Mesenchymal stem cell (in vitro differentiated cells and primary cell): Measurements from ENCODE around the gene SIRPB2.

Experiments used
- DNase-seq: peaks from one replicate; pipeline ENCODE4 v3.0.0-alpha.2; 2013
- H2AFZ ChIP-seq: one replicate; pipeline ENCODE4 v1.6.1; 2013; ENCODE audit warnings: low read depth, mild to moderate bottlenecking, control low read depth, inconsistent platforms, low read length, moderate library complexity
- H2AK5ac ChIP-seq: 2 replicates; pipeline ENCODE4 v1.6.1; 2013; ENCODE audit warnings: low read length, moderate library complexity, mild to moderate bottlenecking, inconsistent platforms; ENCODE audit not compliant: severe bottlenecking
- H2BK120ac ChIP-seq: one replicate; pipeline ENCODE4 v1.6.1; 2013; ENCODE audit warnings: low read depth, mild to moderate bottlenecking, inconsistent platforms, low read length, moderate library complexity
- H2BK12ac ChIP-seq, 2 experiments: one replicate each; pipeline ENCODE4 v1.6.1; 2013; ENCODE audit warnings: inconsistent platforms in 2 of 2, low read length in 2 of 2, mild to moderate bottlenecking in 2 of 2, moderate library complexity in 2 of 2, control low read depth in 1 of 2
- H2BK15ac ChIP-seq: one replicate; pipeline ENCODE4 v1.6.1; 2013; ENCODE audit warnings: mild to moderate bottlenecking, low read depth, inconsistent platforms; ENCODE audit not compliant: poor library complexity, severe bottlenecking
- H2BK5ac ChIP-seq: 2 replicates; pipeline ENCODE4 v1.6.1; 2013; ENCODE audit warnings: low read depth, mild to moderate bottlenecking, low read length, control low read depth, inconsistent platforms; ENCODE audit not compliant: poor library complexity, severe bottlenecking
- H3K14ac ChIP-seq, 2 experiments: one replicate each; pipeline ENCODE4 v1.6.1; 2013; ENCODE audit warnings: inconsistent platforms in 2 of 2, low read length in 2 of 2, control low read depth in 1 of 2, mild to moderate bottlenecking in 1 of 2, moderate library complexity in 1 of 2
- H3K18ac ChIP-seq, 2 experiments: one replicate each; pipeline ENCODE4 v1.6.1; 2013; ENCODE audit warnings: inconsistent platforms in 2 of 2, low read length in 2 of 2, control low read depth in 1 of 2, low read depth in 1 of 2, mild to moderate bottlenecking in 1 of 2
- H3K23ac ChIP-seq, 2 experiments: one replicate each; pipeline ENCODE4 v1.6.1; 2013; ENCODE audit warnings: inconsistent platforms in 2 of 2, low read length in 2 of 2, mild to moderate bottlenecking in 2 of 2, moderate library complexity in 2 of 2, control low read depth in 1 of 2
- H3K27ac ChIP-seq: 2 replicates; pipeline ENCODE4 v1.5.1; 2013; ENCODE audit warnings: mild to moderate bottlenecking, moderate library complexity, low read length, control low read depth, inconsistent platforms; ENCODE audit not compliant: poor library complexity, severe bottlenecking
- H3K27me3 ChIP-seq, 2 experiments: 2 replicates each; pipeline versions ENCODE4 v1.6.1 to v1.7.0; 2013; ENCODE audit warnings: low read length in 2 of 2, mild to moderate bottlenecking in 2 of 2, moderate library complexity in 2 of 2, control low read depth in 1 of 2, inconsistent platforms in 1 of 2; ENCODE audit not compliant: control insufficient read depth in 1 of 2, insufficient read depth in 1 of 2
- H3K36me3 ChIP-seq, 2 experiments: 2 replicates each; pipeline versions ENCODE4 v1.6.1 to v1.7.0; 2013; ENCODE audit warnings: low read length in 2 of 2, control low read depth in 1 of 2, inconsistent platforms in 1 of 2, low read depth in 1 of 2, mild to moderate bottlenecking in 1 of 2; ENCODE audit not compliant: insufficient read depth in 2 of 2, control insufficient read depth in 1 of 2
- H3K4ac ChIP-seq, 2 experiments: one replicate each; pipeline ENCODE4 v1.6.1; 2013; ENCODE audit warnings: inconsistent platforms in 2 of 2, low read length in 2 of 2, mild to moderate bottlenecking in 2 of 2, moderate library complexity in 2 of 2, control low read depth in 1 of 2, low read depth in 1 of 2
- H3K4me1 ChIP-seq: 2 replicates; pipeline ENCODE4 v1.6.1; 2013; ENCODE audit warnings: low read depth, low read length, control low read depth; ENCODE audit not compliant: control insufficient read depth, insufficient read depth
- H3K4me2 ChIP-seq: 2 replicates; pipeline ENCODE4 v1.6.1; 2013; ENCODE audit warnings: low read length, mild to moderate bottlenecking, inconsistent platforms; ENCODE audit not compliant: poor library complexity, severe bottlenecking
- H3K4me3 ChIP-seq, 2 experiments: 2 replicates each; pipeline versions ENCODE4 v1.5.1 to v1.7.0; 2013; ENCODE audit warnings: low read length in 2 of 2, mild to moderate bottlenecking in 2 of 2, control low read depth in 1 of 2, low read depth in 1 of 2; ENCODE audit not compliant: insufficient read depth in 1 of 2
- H3K79me1 ChIP-seq: replicated peaks from 2 replicates; pipeline ENCODE4 v1.6.1; 2013; ENCODE audit warnings: mild to moderate bottlenecking, control low read depth, low read length, inconsistent platforms; ENCODE audit not compliant: poor library complexity, severe bottlenecking
- H3K9ac ChIP-seq: 2 replicates; pipeline ENCODE4 v1.7.0; 2013; ENCODE audit warnings: mild to moderate bottlenecking, low read length, moderate library complexity
- H3K9me3 ChIP-seq: 2 replicates; pipeline ENCODE4 v1.7.0; 2013; ENCODE audit warnings: mild to moderate bottlenecking, low read length; ENCODE audit not compliant: control insufficient read depth
- H4K8ac ChIP-seq: one replicate; pipeline ENCODE4 v1.6.1; 2013; ENCODE audit warnings: inconsistent platforms, mild to moderate bottlenecking, low read length, moderate library complexity
- H4K91ac ChIP-seq: one replicate; pipeline ENCODE4 v1.6.1; 2013; ENCODE audit warnings: mild to moderate bottlenecking, low read length, inconsistent platforms
- WGBS: methylation state at CpG from one replicate; pipeline ENCODE4 v1.1.7; 2013; ENCODE audit warnings: mixed read lengths; 5-methylcytosine and 5-hydroxymethylcytosine counted together

Gene SIRPB2

GRCh38 chr20:1431158-1431557 is 60.1 kb downstream of the SIRPB2 start:
- H2AFZ ChIP-seq, result no peak overlapping the region
- no peak for DNase-seq
- no peak overlapping the region for H3K4me2 ChIP-seq
- no peak overlapping the region for H3K4ac ChIP-seq
- no peak overlapping the region for H2BK120ac ChIP-seq
- peaks cover 8% of the 10 kb centered on the region for H3K4me1 ChIP-seq
- H2BK5ac ChIP-seq, result no peak overlapping the region
- H4K8ac ChIP-seq, result no peak overlapping the region
- no peak overlapping the region for H3K14ac ChIP-seq
- no peak overlapping the region for H2BK15ac ChIP-seq
- H2BK12ac ChIP-seq, result no peak overlapping the region
- no peaks in the 10 kb centered on the region for H3K27me3 ChIP-seq
- no peak overlapping the region for H2AK5ac ChIP-seq
- H3K4me3 ChIP-seq, result no peak overlapping the region
- H3K9me3 ChIP-seq, result no peaks in the 10 kb centered on the region
- H3K36me3 ChIP-seq, result no peaks in the 10 kb centered on the region
- H3K18ac ChIP-seq, result no peak overlapping the region
- H3K27ac ChIP-seq, result no peak overlapping the region
- no peak overlapping the region for H4K91ac ChIP-seq
- H3K23ac ChIP-seq, result no peak overlapping the region
- peak overlapping the region; percentile 58 for H3K9ac ChIP-seq
- no peaks in the 10 kb centered on the region for H3K79me1 ChIP-seq
- WGBS, result 40% methylated on average over 1 of the region's 1 CpG

- Histone ChIP-seq H3K14ac (no peak overlapping the region), H2AFZ (no peak overlapping the region), H2BK12ac (no peak overlapping the region), H3K4ac (no peak overlapping the region), H2BK120ac (no peak overlapping the region), H2BK5ac (no peak overlapping the region), H3K79me1 (no peaks in the 10 kb centered on the region), H4K91ac (no peak overlapping the region), H3K36me3 (no peaks in the 10 kb centered on the region), H3K9ac (peak overlapping the region; percentile 58), H3K4me1 (peaks cover 8% of the 10 kb centered on the region), H3K27me3 (no peaks in the 10 kb centered on the region), H3K27ac (no peak overlapping the region), H4K8ac (no peak overlapping the region), H3K9me3 (no peaks in the 10 kb centered on the region), H3K4me2 (no peak overlapping the region), H3K4me3 (no peak overlapping the region), H3K23ac (no peak overlapping the region), H2BK15ac (no peak overlapping the region), H2AK5ac (no peak overlapping the region), H3K18ac (peak overlapping the region in 1 of 2 experiments; percentile 3)
- peak; percentile 98 for DNase-seq
- WGBS, result 100% methylated on average over 1 of the region's 1 CpG
Measured at GRCh38 chr20:1430004-1430451, 61.2 kb downstream of the SIRPB2 start.

- H3K36me3 ChIP-seq, result no peaks in the 10 kb centered on the region
- no peak overlapping the region for H3K4ac ChIP-seq
- no peak overlapping the region for H2BK5ac ChIP-seq
- no peak overlapping the region for H2AFZ ChIP-seq
- no peak overlapping the region for H3K4me2 ChIP-seq
- 100% methylated on average over 2 of the region's 4 CpGs for WGBS
- no peaks in the 10 kb centered on the region for H3K9me3 ChIP-seq
- no peak for DNase-seq
- H2BK120ac ChIP-seq, result no peak overlapping the region
- H3K4me3 ChIP-seq, result no peak overlapping the region
- H2BK15ac ChIP-seq, result peak overlapping the region; percentile 63
- H4K8ac ChIP-seq, result no peak overlapping the region
- peak overlapping the region in 1 of 2 experiments; percentile 34 for H3K18ac ChIP-seq
- no peaks in the 10 kb centered on the region for H3K27me3 ChIP-seq
- H3K14ac ChIP-seq, result no peak overlapping the region
- H2BK12ac ChIP-seq, result no peak overlapping the region
- H3K79me1 ChIP-seq, result no peaks in the 10 kb centered on the region
- H2AK5ac ChIP-seq, result no peak overlapping the region
- no peak overlapping the region for H3K27ac ChIP-seq
- no peak overlapping the region for H4K91ac ChIP-seq
- no peak overlapping the region for H3K9ac ChIP-seq
- H3K4me1 ChIP-seq, result peaks cover 8% of the 10 kb centered on the region
- no peak overlapping the region for H3K23ac ChIP-seq
Measured at GRCh38 chr20:1429143-1429728, 62.0 kb downstream of the SIRPB2 start.

- Histone ChIP-seq H3K14ac (no peak overlapping the region), H3K4me3 (no peak overlapping the region), H3K9ac (no peak overlapping the region), H2BK5ac (no peak overlapping the region), H3K4me1 (peaks cover 8% of the 10 kb centered on the region), H3K79me1 (no peaks in the 10 kb centered on the region), H2AK5ac (no peak overlapping the region), H2AFZ (no peak overlapping the region), H4K8ac (no peak overlapping the region), H3K4me2 (no peak overlapping the region), H3K23ac (no peak overlapping the region), H3K36me3 (no peaks in the 10 kb centered on the region), H3K27ac (peak overlapping the region; percentile 49), H2BK12ac (peak overlapping the region in 1 of 2 experiments; percentile 25), H3K9me3 (no peaks in the 10 kb centered on the region), H4K91ac (peak overlapping the region; percentile 31), H2BK120ac (no peak overlapping the region), H3K4ac (no peak overlapping the region), H3K27me3 (no peaks in the 10 kb centered on the region), H3K18ac (peak overlapping the region; percentile 42 to 48), H2BK15ac (no peak overlapping the region)
- peak; percentile 85 for DNase-seq
- WGBS, result 40% methylated on average over 2 of the region's 3 CpGs
Measured at GRCh38 chr20:1427457-1428054, 63.7 kb downstream of the SIRPB2 start.
